Breast epithelium (tissue), 3 donors: ENCODE data around the gene GRHL1.

ENCODE experiments used
- CTCF ChIP-seq, 3 donors: fragments of 450-650 bp; IDR thresholded peaks; one replicate each; pipeline ENCODE4 v1.5.1; 2016 to 2017; ENCODE audit warnings: antibody characterized with exemption in 3 of 3, mild to moderate bottlenecking in 3 of 3, moderate library complexity in 3 of 3
- POLR2AphosphoS5 ChIP-seq, 3 donors: sonication (generic); formaldehyde crosslinking; IDR thresholded peaks; one replicate each; pipeline ENCODE4 v1.6.1; 2017; ENCODE audit warnings: antibody characterized with exemption in 3 of 3

- TF ChIP-seq CTCF (IDR thresholded peaks at IDR 0.05) (no peak), POLR2AphosphoS5 (IDR thresholded peaks at IDR 0.05) (no peak)
Measured at GRCh38 chr2:10035053-10035422, 83.5 kb downstream of the GRHL1 start.
